HG03558 (cell line): ENCODE data around the gene PARD3B.

Experiments
- ATAC-seq: cut with Tn5 transposase; IDR thresholded peaks from one replicate; pipeline ENCODE4 v1.9.1; 2021; ENCODE audit warnings: moderate number of reproducible peaks; ENCODE audit not compliant: unreplicated experiment; ENCODE audit errors: extremely low read depth

PARD3B gene

DNA sequence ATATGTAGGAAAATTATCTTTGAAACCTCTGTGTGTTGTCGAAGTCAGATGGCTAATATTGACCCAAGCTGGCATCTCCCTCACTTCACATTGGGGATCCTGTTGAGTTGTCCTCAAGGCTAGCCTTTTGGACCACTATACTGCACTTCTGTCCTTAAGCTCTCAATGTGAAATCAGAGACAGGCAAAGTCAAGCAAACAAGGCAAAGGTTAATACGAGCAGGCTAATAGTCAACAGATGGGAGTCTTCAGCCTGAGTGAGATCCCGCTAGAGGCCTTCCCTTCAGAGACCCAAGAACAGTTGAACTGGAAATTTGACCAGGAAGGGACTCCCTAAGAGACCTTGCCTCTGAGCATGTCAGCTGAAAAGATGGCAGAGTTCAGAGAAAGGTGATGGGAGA is 475.4 kb downstream of the PARD3B start:
- no peak for ATAC-seq

- no peak for ATAC-seq
These were observed 477.6 kb downstream of the PARD3B start for GRCh38 chr2:205022841-205023240.

DNA sequence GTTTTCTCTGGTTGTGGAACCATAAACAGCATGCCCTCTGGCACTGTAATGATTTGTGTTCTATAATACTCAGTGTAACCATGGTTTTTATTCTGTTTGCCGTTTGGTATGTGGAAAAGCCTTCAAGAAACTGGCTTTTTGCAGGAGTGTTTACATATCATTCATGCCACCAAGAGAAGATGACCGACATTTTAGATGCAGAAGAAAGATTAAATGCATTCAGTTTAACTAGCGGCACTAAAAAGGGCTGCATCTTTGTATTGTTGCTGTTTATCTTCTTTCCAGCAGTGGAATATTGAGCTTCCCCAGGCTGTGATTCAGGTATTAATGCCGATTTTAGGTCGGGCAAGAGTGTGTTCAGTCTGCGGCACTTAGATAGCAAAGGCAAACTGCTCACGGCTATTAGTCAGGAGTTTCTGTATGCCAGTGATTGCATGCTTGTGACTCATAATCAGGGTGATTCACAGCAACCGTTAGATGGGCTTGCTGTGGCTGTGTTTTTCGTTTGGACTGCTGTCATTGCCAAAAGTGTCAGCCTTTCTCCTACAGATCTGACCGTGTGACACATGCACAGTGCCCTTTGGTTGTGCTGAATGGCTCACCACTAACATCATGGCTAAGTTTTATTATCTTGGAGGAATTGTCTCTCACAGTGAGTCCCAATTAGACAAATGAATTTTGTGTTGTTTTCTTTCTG is 479.7 kb downstream of the PARD3B start:
- no peak for ATAC-seq

GRCh38 chr2:205025580-205026240 is 480.4 kb downstream of the PARD3B start:
- no peak for ATAC-seq

GRCh38 chr2:205030695-205031094 is 485.4 kb downstream of the PARD3B start:
- no peak for ATAC-seq

DNA sequence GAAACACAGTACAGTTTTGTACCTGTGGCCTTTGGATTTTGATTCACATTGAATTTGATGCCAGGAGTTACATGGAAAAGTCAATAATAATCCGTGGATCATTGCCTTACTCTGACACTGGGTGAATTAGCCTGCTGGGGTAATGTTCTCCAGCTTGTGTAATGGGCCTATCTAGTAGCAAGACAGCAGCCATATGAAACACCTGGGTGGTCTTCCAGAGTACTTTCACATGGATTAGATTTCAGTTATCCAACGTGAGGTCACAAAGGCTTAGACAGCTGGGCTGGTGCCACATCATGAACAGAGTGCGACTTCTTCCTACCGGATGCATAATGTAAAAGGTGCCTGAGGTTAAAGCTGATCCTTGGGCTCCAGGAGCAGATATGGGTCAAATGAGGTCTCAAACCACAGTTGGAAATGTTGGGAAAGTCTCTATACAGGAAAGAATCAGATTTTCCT is 486.8 kb downstream of the PARD3B start:
- no peak for ATAC-seq

- no peak for ATAC-seq
These were observed 488.2 kb downstream of the PARD3B start for GRCh38 chr2:205033431-205033830.

GRCh38 chr2:205034034-205034433 is 488.8 kb downstream of the PARD3B start:
- no peak for ATAC-seq

GRCh38 chr2:205040323-205040722 is 495.0 kb downstream of the PARD3B start:
- no peak for ATAC-seq

DNA sequence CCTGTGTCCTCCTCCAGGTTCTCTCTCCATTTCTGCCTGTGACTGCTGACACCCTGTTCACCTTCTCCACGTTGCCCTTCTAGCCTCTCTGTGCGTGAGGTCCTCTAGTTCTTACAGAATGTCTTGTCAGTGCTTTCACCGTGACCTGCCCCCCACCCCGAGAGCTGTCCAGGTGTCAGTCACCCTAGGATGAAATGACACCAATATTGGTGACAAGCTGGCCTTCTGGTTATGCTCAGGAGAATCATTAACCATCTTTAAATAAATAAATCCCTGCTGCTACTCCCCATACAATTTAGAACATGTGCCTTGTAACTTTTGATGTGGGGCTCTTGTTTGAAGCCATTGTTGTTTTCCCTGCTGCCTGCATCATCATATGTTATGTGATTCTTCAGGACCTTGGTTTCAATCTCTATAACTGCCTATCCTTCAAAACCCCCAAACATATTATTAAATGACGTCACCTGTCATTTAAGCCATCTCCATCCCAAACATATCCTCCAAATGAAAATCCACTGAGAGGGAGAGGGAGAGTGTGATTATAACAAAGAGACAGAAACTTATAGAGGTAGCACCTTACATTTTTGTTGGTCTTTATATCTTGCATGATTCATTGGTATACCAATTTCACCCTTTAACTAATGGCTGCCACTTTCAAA is 496.3 kb downstream of the PARD3B start:
- no peak for ATAC-seq

- ATAC-seq, result no peak
These were observed 498.0 kb downstream of the PARD3B start for GRCh38 chr2:205043285-205043684.

DNA sequence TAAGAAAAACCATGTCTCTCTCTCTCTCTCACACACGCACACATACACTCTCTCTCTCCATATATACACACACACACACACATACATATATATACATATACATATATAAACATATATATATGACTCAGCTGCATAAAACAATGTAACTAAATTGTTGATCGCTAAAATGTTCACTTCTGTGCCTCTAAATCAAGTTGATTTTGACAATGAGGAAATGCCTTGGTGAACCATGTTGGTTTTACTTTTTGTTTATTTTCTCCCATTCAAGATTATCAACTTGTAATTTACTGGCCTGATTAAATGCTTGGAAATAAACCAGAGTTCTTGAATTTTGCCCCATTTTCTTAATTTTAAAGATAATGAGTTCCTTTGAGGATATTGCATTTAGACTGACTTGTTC is 500.4 kb downstream of the PARD3B start:
- no peak for ATAC-seq

- ATAC-seq, result no peak
These were observed 502.1 kb downstream of the PARD3B start for GRCh38 chr2:205047273-205047839.

DNA sequence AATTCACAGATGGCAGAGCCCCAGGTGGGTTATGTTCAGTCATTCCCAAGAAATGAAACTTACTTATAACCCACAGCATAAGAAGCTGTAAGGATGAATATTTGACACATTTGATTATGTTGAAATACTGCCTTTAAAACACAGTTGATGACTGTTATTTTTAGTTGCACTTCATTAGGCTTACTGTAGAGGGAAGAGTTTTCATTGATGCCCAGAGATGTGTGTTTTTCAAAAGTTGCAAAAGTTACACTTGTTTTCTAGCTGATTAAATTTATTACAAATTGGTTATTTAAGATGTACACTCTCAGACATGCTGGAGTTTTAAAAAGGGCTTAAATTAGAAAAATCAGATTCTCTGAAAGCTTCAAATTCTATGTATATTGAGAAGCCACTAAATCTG is 506.1 kb downstream of the PARD3B start:
- ATAC-seq, result no peak

- no peak for ATAC-seq
These were observed 507.5 kb downstream of the PARD3B start for GRCh38 chr2:205052781-205053180.

- no peak for ATAC-seq
These were observed 508.6 kb downstream of the PARD3B start for GRCh38 chr2:205053827-205054410.

- no peak for ATAC-seq
These were observed 509.5 kb downstream of the PARD3B start for GRCh38 chr2:205054789-205055188.

DNA sequence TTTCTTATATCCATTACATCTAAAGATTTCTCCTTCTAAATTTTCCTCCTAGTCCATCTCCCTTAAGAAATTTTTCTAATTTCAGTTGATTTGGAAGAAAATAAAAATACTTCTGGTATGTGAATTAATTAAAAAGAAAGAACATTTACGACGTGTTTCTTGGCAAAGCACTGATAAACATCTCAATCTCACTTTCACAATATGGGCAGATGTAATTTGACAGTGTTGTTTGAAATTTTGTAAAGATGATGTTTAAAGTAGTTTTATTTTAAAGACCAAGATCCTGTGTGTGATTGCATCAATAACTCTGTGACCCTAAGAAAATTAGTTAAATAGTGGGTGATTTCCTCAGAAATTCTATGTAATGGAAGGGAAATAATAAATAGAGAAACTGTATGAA is 510.0 kb downstream of the PARD3B start:
- ATAC-seq, result no peak

DNA sequence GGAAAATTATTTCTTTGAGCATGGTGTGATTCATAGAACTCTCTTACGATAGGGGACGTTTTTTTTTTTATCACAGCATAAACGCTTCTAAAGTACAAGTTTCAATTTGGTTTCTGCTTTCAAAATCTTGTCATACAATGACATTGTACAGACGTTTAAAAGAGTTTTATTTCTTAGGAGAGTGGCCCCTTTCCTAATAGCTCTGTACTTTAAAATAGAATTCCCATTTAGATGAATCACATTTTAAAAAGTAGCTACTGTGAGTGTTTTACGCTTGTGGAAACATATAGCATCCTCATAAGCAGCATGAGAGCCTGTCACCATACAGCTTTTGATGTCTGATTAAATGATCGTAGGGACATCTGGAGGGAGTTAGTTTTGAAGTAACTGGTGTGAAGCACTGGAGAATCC is 510.9 kb downstream of the PARD3B start:
- ATAC-seq, result no peak

DNA sequence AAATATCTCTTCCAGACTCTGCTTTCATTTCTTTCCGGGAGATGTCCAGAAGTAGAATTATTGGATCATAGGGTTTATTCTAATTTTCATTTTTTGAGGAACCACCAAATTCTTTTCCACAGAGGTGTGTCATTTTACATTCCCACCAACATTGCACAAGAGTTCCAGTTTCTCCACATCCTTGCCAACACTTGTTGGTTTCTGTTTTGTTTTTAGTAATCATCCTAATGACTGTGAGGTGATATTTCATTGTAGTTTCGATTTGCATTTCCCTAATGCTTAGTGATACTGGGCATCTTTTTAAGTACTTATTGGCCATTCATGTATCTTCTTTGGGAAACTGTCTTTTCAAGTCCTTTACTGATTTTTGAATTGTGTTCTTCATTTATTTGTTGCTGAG is 513.1 kb downstream of the PARD3B start:
- ATAC-seq, result no peak

DNA sequence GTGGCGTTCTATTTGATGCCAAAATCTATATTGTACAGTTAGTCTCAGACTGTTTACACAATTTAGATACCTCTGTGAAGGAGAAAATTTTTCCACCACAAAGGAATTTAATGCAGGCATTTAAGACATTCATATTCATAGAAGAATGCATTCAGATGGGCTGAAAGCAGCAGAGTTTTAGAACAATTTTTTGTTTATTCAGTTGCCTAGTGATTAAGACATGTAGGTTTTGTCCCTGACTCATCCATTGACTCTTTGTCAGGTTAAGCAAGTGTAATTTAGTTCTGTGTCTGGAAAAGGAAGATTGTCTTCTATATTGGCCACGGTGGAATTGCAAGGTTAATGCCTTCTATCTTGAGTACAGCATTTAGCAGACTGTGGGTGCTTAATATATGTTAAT is 515.0 kb downstream of the PARD3B start:
- no peak for ATAC-seq
